PC-3 (cell line): Measurements from ENCODE around the gene CEBPG.

ENCODE experiments used
- CTCF ChIP-seq: fragments of 300-600 bp; sonication (generic); conservative IDR thresholded peaks from 2 replicates; pipeline ENCODE4 v1.5.1; 2017; ENCODE audit warnings: antibody characterized with exemption, low read depth, mild to moderate bottlenecking, low read length
- EZH2 ChIP-seq: fragments of 300-600 bp; sonication (generic); IDR thresholded peaks from one replicate; pipeline ENCODE4 v1.6.1; 2017; ENCODE audit warnings: antibody characterized with exemption, mild to moderate bottlenecking, low read length; ENCODE audit not compliant: unreplicated experiment
- EZH2phosphoT487 ChIP-seq: fragments of 300-600 bp; sonication (generic); IDR thresholded peaks from 2 replicates; pipeline ENCODE4 v1.6.1; 2018; ENCODE audit warnings: mild to moderate bottlenecking, antibody characterized with exemption, low read length, borderline replicate concordance

DNA sequence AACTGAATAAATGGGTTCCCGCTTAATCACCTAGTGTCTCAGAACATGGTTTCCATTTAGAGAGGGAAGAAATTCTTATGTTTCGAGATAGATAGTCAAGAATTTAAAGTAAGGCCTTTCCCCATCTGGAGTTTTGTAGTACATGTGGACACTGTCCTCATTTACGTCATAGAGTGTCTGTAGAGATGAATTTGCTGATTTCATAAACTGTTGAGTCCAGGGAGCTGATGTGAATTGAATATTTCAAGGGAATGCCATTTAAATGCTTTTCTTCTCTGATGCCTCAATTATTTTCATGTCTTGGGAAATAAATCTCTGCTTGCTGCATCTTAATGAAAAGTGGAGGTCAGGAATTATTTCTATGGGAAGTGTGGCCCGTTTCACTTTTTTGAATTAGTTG, 9.5 kb downstream of the CEBPG start:
- TF ChIP-seq CTCF (no peak), EZH2 (no peak), EZH2phosphoT487 (no peak)
